G401.6 (cell line): ENCODE measurements around the gene FZR1.

Experiments used
- FAIRE-seq: peaks from 2 replicates; lab custom pipeline; 2012; peaks lifted over from hg19 to GRCh38; lab: Jason Lieb, UNC

The FZR1 gene

GRCh38 chr19:3505598-3506383 lies at the start of gene FZR1:
TSS of gene FZR1 (plus strand) at chr19:3506311. CDS start at chr19:3522990, 16,679 bp downstream.
- peak; percentile 82 for FAIRE-seq

GRCh38 chr19:3456925-3457527 lies 49.1 kb upstream of the FZR1 start:
- FAIRE-seq, result no peak

GRCh38 chr19:3457528-3458228 lies 48.4 kb upstream of the FZR1 start:
- FAIRE-seq, result no peak

GRCh38 chr19:3458229-3459088 lies 47.7 kb upstream of the FZR1 start:
- FAIRE-seq, result no peak

GRCh38 chr19:3459089-3459881 lies 46.8 kb upstream of the FZR1 start:
- FAIRE-seq, result no peak

GRCh38 chr19:3459965-3460582 lies 46.0 kb upstream of the FZR1 start:
- no peak for FAIRE-seq

- FAIRE-seq, result no peak
These were observed 43.0 kb upstream of the FZR1 start for GRCh38 chr19:3462991-3463713.

- no peak for FAIRE-seq
These were observed 42.2 kb upstream of the FZR1 start for GRCh38 chr19:3463714-3464586.

GRCh38 chr19:3464587-3465235 lies 41.4 kb upstream of the FZR1 start:
- no peak for FAIRE-seq

GRCh38 chr19:3465552-3465951 lies 40.6 kb upstream of the FZR1 start:
- FAIRE-seq, result no peak

- FAIRE-seq, result no peak
These were observed 39.5 kb upstream of the FZR1 start for GRCh38 chr19:3466635-3467034.

- no peak for FAIRE-seq
These were observed 38.5 kb upstream of the FZR1 start for GRCh38 chr19:3467437-3468198.

- FAIRE-seq, result no peak
These were observed 37.9 kb upstream of the FZR1 start for GRCh38 chr19:3468211-3468610.

- no peak for FAIRE-seq
These were observed 36.2 kb upstream of the FZR1 start for GRCh38 chr19:3469638-3470499.

- FAIRE-seq, result no peak
These were observed 35.5 kb upstream of the FZR1 start for GRCh38 chr19:3470500-3471128.

GRCh38 chr19:3471954-3472655 lies 34.0 kb upstream of the FZR1 start:
- FAIRE-seq, result no peak
